HG03095 (cell line): ENCODE measurements around the gene WWTR1.

Source experiments
- ATAC-seq: cut with Tn5 transposase; IDR thresholded peaks from one replicate; pipeline ENCODE4 v1.9.1; 2021; ENCODE audit warnings: moderate library complexity; ENCODE audit not compliant: unreplicated experiment

Gene WWTR1

DNA sequence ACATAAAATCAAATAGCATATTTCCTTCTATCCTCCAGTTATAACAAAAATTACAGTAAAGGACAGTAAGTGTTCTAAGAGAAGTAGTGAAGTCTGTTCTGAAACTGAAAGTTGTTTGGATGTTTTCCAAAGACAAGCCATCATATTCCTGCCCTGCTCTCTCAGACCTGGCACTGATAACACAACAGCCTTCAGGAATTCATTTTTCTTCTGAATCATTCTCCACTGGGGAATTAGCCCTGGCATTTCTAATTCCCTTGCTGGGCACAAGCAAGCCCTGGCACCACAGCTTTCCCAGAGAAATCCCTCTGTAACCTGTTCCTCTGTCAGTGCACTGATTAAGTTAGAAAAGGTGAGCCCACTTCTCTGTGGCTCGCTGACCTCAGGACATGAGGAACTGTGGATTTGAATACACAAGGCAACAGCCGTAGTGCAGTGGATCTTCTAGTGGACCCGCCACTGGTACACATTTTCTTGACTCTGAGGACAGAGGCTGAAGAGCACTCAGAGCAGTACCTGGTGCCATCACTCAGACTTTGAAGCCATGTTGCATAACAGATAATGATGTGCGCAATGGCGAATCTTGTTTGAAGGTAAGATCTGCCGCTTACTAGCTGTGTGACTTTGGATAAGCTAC, 61.6 kb downstream of the WWTR1 start:
- no peak for ATAC-seq

DNA sequence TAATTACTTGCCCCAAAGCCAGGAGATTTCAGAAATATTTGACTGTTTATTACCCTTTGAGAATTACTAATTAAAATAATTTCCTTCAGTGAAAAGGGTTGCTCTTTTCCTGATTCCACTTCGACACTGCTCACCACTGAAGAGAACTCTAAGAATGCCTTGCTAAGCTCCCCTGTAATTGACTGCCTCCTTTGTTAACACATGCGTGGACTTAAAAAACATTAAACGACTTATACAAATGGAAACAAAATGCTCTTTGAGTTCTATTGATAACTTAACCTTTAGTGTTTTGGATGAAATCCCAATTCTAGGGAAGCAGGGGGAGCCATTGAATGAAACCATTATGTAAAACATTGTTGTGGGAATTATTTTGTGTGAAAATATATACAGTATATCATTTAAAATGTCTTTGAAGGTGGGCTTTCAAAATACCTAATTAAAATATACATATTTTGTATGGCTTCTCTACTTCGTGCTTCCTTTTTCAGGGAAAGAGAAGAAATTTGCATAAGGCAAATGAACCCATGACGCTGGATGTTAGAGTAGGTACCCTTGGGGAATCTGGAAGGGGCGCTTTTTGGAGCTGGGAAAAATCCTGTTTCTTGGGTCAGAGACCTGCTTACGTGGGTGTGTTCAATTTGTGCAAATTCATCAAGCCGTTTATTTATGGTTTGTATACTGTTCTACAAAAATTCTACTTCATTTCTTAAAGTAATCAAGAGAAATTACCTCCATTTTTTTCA, 64.2 kb downstream of the WWTR1 start:
- no peak for ATAC-seq

- no peak for ATAC-seq
Measured at GRCh38 chr3:149592758-149593240, 65.0 kb downstream of the WWTR1 start.

- ATAC-seq, result no peak
Measured at GRCh38 chr3:149590691-149591441, 67.0 kb downstream of the WWTR1 start.

DNA sequence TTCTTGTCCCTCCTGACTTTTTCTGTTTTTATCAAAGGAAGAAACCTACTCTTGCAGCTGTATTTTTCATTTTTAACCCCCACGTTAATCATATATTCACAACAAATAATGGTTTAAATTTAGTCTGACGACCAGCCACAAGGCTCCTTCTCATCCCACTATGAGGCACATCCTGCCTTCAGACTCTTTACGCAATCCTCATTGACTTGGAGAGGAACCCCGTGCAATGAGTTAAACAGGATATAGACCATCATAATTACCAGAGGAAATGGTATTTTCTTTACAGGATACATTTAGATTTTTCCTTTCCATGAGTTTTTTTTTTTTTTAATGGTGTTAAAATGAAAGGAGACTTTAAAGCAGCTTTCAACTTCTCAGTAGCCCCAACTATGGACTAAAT, 68.5 kb downstream of the WWTR1 start:
- ATAC-seq, result no peak

DNA sequence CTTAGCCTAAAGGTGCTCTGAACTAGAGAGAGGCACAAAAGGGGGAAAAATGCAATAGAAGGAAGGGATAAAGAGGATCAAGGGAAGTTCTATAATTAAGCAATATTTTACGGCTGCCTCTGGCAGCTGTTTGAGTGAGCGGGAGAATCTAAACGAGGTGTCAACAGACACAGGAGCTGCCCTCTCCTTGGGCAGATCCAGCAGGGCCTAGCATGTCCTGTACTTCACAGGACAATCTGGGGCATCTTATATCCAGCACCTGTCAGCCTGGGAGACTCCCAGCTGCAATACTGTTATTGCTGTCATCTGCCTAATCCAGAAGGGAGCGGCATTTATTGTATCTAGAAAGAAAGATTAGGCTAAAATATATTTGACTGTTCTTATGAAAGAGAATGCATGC, 68.9 kb downstream of the WWTR1 start:
- no peak for ATAC-seq

GRCh38 chr3:149587383-149587782, 70.4 kb downstream of the WWTR1 start:
- no peak for ATAC-seq

DNA sequence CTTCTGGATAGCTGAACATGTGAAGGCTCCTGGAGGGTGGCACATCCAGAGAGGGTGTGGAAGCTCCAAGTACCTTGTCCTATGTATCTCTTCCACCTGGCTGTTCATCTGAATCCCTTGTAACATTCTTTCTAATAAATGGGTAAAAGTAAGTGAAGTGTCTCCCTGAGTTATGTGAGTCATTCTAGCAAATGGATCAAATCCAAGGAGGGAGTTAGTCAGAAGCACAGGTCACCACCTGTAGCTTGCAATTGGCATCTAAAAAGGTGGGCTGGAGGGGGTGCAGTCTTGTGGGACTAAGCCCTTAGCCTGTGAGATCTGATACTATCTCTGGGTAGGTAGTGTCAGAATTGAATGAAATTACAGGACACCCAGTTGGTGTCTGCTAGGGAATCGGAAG, 71.0 kb downstream of the WWTR1 start:
- ATAC-seq, result no peak

DNA sequence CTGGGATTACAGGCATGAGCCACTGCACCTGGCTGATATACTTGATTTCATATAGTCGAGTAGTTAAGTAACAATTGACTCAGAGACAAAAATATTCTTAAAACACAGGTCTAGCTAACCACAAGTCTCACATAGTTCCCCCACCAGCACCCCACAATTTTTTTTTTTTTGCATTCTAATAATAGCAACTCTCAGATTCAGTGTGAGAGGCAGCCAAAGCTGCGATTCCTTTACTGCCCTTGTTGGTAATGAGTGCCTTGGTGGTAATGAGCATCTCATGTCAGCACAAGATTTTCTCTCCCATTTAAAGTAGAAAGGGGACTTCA, 72.5 kb downstream of the WWTR1 start:
- ATAC-seq, result peak; percentile 86

GRCh38 chr3:149583921-149584635, 73.7 kb downstream of the WWTR1 start:
- no peak for ATAC-seq

DNA sequence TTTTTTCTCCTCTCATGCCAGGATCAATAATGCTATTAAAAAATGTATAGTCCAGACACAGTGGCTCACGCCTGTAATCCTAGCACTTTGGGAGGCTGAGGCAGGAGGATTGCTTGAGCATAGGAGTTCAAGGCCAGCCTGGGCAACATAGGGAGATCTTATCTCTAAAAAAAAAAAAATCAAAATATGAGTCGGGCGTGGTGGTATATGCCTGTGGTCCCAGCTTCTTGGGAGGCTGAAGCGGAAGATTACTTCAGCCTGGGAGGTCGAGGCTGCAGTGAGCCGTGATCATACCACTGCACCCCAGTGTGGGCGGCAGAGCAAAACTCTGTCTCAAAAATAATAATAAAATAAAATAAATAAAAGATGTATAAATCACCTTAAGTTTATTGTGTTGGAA, 75.4 kb downstream of the WWTR1 start:
- no peak for ATAC-seq

DNA sequence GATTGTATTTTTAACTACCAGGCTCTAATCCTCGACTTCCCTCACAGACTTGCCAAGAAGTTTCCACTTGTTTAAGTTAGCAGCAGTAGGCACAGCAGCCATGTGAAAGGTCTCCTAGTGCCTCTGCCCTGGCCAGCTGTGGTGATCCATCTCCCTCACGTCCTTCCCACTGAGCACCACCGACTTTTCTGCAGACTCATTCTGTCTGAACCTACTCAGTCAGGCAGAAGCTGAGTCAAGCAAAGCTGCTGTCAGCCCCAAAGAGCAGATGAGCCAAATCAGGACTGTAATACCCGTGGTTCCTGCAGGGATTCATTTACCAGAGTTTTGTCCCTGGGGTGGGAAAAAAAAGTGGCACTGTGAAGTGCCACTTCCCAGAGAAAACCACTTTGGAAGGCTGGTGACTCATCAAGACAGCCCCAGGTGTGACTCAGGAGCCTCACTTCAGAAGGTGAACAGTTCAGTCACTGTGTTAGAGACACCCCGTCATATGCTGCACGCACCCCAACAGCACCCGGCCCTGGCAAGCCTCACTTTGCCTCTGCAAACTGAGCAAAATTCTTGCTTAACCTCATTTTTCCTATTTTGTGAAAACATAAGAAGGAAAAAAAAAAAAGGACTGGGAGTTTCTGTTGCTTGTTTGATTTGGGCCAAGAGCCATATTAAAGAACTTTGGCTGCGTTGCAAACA, 76.0 kb downstream of the WWTR1 start:
- ATAC-seq, result no peak

- ATAC-seq, result no peak
Measured at GRCh38 chr3:149581248-149581647, 76.6 kb downstream of the WWTR1 start.

- no peak for ATAC-seq
Measured at GRCh38 chr3:149579838-149580542, 77.8 kb downstream of the WWTR1 start.

DNA sequence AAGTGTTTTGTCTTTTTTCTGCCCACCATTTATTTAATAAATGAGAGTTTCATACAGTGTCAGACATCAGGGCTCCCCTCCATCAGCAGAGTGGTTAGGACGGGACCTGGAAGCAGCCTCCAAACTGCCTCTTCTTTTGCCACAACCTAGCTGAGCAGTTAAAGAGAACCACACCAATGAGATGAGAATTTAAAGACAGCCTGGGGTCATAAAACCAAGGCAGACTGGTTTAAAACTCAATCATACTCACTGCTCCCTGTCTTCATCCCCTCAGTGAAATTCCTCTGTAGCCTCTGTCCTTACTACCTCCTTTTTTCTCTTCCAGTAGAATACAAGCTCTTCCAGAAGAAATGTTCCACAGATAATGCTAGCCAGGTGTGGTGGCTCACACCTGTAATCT, 78.7 kb downstream of the WWTR1 start:
- no peak for ATAC-seq

DNA sequence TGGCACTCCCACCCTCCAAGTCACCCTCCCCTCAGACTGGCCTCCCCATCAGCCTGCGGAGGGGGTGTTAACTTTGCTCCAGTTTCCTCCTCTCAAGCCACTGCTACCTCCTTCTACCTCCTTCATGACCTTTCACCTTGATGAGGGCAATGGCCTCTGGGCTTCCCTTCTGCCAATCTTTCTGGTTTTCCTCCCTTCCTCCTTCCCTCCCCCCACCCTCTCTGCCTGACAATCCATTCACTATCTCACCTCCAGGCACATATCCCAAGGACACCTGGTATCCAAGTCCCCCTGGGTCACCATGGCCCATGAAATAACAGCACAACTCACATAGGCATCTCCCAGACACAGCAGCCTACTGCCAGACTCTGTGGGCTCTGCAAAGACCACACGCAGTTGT, 80.0 kb downstream of the WWTR1 start:
- ATAC-seq, result no peak

GRCh38 chr3:149575961-149576564, 81.8 kb downstream of the WWTR1 start:
- ATAC-seq, result no peak

GRCh38 chr3:149575213-149575960, 82.4 kb downstream of the WWTR1 start:
- ATAC-seq, result no peak

DNA sequence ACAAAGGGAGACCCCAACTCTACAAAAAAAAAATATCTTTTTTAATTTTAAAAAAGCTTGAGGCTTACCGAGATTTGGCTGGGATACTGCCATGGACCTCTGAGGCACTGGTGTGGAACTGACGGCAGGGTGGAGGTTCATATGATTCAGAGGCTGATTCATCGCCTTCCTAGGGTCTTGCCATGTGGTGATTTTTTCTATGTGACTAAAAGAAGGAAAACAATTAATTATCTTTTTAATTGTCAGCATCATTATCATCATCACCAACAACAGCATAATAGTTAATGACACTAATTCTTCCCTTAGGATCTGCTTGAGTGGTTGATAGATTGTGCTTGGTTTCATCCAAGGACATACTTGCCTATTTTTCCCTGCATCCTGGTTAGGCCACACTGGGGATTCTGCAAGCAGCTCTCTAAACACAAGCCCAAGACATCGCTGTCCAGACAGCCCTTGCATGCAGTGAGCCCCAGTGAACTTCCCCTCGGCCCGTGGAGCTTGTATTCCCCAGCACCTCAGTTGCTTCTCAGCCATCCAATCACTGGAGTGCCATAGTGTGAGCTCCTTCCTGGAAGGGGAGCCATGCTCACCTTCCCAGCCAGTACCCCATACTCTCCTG, 84.9 kb downstream of the WWTR1 start:
- ATAC-seq, result no peak
